ENCODE measurements around the gene CACNA1S.

GRCh38 chr1:201110616-201111015, 1.6 kb downstream of the CACNA1S start:
- TF ChIP-seq CTCF (IDR thresholded peaks at IDR 0.05) (no peak), EZH2 (IDR thresholded peaks at IDR 0.05; ENCODE audit: borderline replicate concordance, insufficient read depth, low read depth, low read length, poor library complexity, severe bottlenecking) (no peak)

Data from B cell (primary cell).